ENCODE measurements around the gene MELK.
A peak's percentile ranks its signal among the peaks of the same experiment; 100 is the strongest.

The MELK gene

DNA sequence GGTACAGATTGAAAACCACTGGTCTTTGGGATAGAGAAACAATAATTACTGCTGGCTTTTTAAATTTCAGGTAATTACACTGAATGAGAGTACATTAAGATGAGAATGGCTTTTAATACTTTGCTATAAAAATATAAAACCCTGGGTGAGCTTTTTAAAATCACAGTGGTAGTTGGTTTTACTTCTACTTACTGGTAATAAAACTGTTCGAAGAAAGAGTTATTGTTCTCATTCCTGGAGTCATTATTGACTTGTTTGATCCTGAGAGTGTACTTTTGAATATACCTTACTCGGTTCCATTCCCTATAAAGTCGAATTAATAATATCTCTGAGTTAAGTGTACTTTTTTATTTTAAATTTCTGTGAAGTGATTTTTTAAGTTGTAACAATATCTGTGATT lies 21.5 kb downstream of the MELK start:
- TF ChIP-seq, protein P1, sequence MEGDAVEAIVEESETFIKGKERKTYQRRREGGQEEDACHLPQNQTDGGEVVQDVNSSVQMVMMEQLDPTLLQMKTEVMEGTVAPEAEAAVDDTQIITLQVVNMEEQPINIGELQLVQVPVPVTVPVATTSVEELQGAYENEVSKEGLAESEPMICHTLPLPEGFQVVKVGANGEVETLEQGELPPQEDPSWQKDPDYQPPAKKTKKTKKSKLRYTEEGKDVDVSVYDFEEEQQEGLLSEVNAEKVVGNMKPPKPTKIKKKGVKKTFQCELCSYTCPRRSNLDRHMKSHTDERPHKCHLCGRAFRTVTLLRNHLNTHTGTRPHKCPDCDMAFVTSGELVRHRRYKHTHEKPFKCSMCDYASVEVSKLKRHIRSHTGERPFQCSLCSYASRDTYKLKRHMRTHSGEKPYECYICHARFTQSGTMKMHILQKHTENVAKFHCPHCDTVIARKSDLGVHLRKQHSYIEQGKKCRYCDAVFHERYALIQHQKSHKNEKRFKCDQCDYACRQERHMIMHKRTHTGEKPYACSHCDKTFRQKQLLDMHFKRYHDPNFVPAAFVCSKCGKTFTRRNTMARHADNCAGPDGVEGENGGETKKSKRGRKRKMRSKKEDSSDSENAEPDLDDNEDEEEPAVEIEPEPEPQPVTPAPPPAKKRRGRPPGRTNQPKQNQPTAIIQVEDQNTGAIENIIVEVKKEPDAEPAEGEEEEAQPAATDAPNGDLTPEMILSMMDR (IDR thresholded peaks at IDR 0.05; ENCODE audit: low read length), result no peak
- TF ChIP-seq EZH2 (optimal IDR thresholded peaks at IDR 0.05; ENCODE audit: low read depth, low read length), result no peak
- TF ChIP-seq EZH2phosphoT487 (IDR thresholded peaks at IDR 0.05; ENCODE audit: low read length), result no peak
- no peak overlapping the region for H3K27ac ChIP-seq (ENCODE audit: low read length)
- no peaks in the 10 kb centered on the region for H4K20me1 ChIP-seq (ENCODE audit: insufficient read depth, low read length)
- H2AFZ ChIP-seq (ENCODE audit: low read length), result no peak overlapping the region
- peaks cover 6% of the 10 kb centered on the region; the same call in 1 of the 2 replicates for H3K36me3 ChIP-seq (replicated peaks; ENCODE audit: insufficient read depth, low read length)
- no peak overlapping the region for H3K4me3 ChIP-seq (ENCODE audit: low read length)
- no peaks in the 10 kb centered on the region for H3K4me1 ChIP-seq (ENCODE audit: low read length)
- H3F3A ChIP-seq (ENCODE audit: insufficient read depth, low read length), result no peaks in the 10 kb centered on the region; the same call in 1 of the 2 replicates
- DNase-seq, result no peak
- no peaks in the 10 kb centered on the region for H3K9me3 ChIP-seq (replicated peaks; ENCODE audit: insufficient read depth, low read length)
- H3K79me2 ChIP-seq (ENCODE audit: low read length), result peaks cover 35% of the 10 kb centered on the region
- no peaks in the 10 kb centered on the region for H3K9me2 ChIP-seq (replicated peaks; ENCODE audit: insufficient read depth, low read length)
- H3K27me3 ChIP-seq (replicated peaks; ENCODE audit: insufficient read depth, low read length), result no peaks in the 10 kb centered on the region
- no peak overlapping the region for H3K4me2 ChIP-seq (ENCODE audit: low read depth, low read length)
- no peak overlapping the region for H3K9ac ChIP-seq (ENCODE audit: low read length)

DNA sequence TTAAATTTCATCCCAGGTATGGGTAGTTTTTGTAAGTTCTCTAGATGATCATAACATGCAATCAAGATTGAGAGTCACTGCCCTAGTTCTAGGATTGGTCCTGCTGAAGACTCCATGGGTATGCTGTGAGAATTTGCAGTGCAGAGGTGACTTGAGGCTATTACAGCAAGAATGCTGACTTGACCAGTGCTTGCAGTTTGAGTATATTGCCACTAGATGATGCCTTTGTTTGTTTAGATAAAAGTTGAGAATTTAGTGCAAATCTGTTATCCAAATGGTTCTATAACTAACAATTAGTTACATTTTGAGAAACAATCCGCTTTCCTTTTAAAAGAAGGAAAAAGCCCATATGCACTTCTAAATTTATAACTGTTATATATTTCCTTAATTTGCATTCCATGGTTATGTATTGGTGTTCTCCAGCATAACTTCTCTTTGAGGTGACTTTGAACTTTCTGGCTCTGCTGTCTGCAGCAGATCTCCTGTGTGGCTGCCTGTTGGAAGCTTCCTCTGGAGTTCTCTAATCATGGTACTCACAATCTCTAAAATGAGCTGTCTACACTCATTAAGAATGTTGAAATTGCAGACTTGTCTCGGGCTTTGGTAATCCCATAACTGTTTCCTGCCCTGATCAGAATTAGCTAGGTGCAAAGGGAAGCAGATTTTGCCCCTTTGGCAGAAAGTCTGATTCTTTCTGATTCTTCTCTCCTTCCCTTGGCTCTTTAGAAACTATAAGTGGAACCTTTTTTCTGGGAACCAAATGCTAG lies 24.9 kb downstream of the MELK start:
- no peak overlapping the region for H3K27ac ChIP-seq (ENCODE audit: low read length)
- H3K9me2 ChIP-seq (replicated peaks; ENCODE audit: insufficient read depth, low read length), result no peaks in the 10 kb centered on the region
- H2AFZ ChIP-seq (ENCODE audit: low read length), result no peak overlapping the region
- H4K20me1 ChIP-seq (ENCODE audit: insufficient read depth, low read length), result no peaks in the 10 kb centered on the region
- DNase-seq, result no peak
- H3K4me3 ChIP-seq (ENCODE audit: low read length), result no peak overlapping the region
- no peak for TF ChIP-seq EZH2 (optimal IDR thresholded peaks at IDR 0.05; ENCODE audit: low read depth, low read length)
- TF ChIP-seq, protein P1 (IDR thresholded peaks at IDR 0.05; ENCODE audit: low read length), result peak; percentile 54
- H3K36me3 ChIP-seq (replicated peaks; ENCODE audit: insufficient read depth, low read length), result peaks cover 8% of the 10 kb centered on the region; the same call in 1 of the 2 replicates
- H3K9me3 ChIP-seq (replicated peaks; ENCODE audit: insufficient read depth, low read length), result no peaks in the 10 kb centered on the region
- no peak overlapping the region for H3K4me2 ChIP-seq (ENCODE audit: low read depth, low read length)
- no peaks in the 10 kb centered on the region for H3K4me1 ChIP-seq (ENCODE audit: low read length)
- no peak overlapping the region for H3K9ac ChIP-seq (ENCODE audit: low read length)
- H3K79me2 ChIP-seq (ENCODE audit: low read length), result peaks cover 38% of the 10 kb centered on the region
- no peaks in the 10 kb centered on the region for H3K27me3 ChIP-seq (replicated peaks; ENCODE audit: insufficient read depth, low read length)
- H3F3A ChIP-seq (ENCODE audit: insufficient read depth, low read length), result no peaks in the 10 kb centered on the region; the same call in 1 of the 2 replicates

DNA sequence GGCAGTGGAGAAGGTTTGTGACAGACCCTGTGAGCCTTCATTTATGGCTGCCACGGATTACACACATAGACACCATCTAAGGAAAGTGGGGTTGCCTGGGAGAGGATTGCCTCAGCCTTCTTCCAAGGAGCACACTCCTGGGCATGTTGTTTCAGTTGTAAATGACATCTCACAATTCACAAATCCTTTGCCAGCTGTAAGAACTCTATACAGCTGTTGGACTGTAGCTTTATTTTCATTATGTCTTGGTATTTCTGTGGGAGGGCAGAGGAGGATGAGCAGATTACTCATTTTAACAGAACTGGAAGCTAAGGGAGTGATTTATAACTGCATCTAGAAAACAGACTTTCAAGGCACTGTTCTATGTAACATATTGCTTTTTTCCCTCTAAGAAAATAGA lies 25.6 kb downstream of the MELK start:
- Histone ChIP-seq H3K79me2 (ENCODE audit: low read length) (peaks cover 37% of the 10 kb centered on the region), H3K27me3 (replicated peaks; ENCODE audit: insufficient read depth, low read length) (no peaks in the 10 kb centered on the region), H3K4me2 (ENCODE audit: low read depth, low read length) (no peak overlapping the region), H3K9ac (ENCODE audit: low read length) (no peak overlapping the region), H3K9me3 (replicated peaks; ENCODE audit: insufficient read depth, low read length) (no peaks in the 10 kb centered on the region), H2AFZ (ENCODE audit: low read length) (no peak overlapping the region), H3K4me3 (ENCODE audit: low read length) (no peak overlapping the region), H4K20me1 (ENCODE audit: insufficient read depth, low read length) (no peaks in the 10 kb centered on the region), H3K9me2 (replicated peaks; ENCODE audit: insufficient read depth, low read length) (no peaks in the 10 kb centered on the region), H3F3A (ENCODE audit: insufficient read depth, low read length) (no peaks in the 10 kb centered on the region; the same call in 1 of the 2 replicates), H3K27ac (ENCODE audit: low read length) (no peak overlapping the region), H3K4me1 (ENCODE audit: low read length) (no peaks in the 10 kb centered on the region), H3K36me3 (replicated peaks; ENCODE audit: insufficient read depth, low read length) (peaks cover 8% of the 10 kb centered on the region; the same call in 1 of the 2 replicates)
- TF ChIP-seq EZH2 (optimal IDR thresholded peaks at IDR 0.05; ENCODE audit: low read depth, low read length) (no peak), EZH2phosphoT487 (IDR thresholded peaks at IDR 0.05; ENCODE audit: low read length) (no peak)
- TF ChIP-seq, protein P1 (IDR thresholded peaks at IDR 0.05; ENCODE audit: low read length), result no peak
- DNase-seq, result no peak
